LNCaP clone FGC (cell line): ENCODE measurements around the gene SEC14L6.
"Not testable (repeated sequence)": the region's sequence is repeated elsewhere in the genome, so short reads cannot be mapped to it uniquely, and the experiment has no call there.

ENCODE experiments used
- DNase-seq: peaks from one replicate; pipeline ENCODE4 v3.0.0-alpha.2; 2011; ENCODE audit warnings: low read depth
- H3K4me3 ChIP-seq: 2 replicates; pipeline ENCODE4 v1.5.1; 2011; ENCODE audit warnings: mild to moderate bottlenecking, low read depth, low read length, control low read depth
- CTCF ChIP-seq: IDR thresholded peaks from 2 replicates; pipeline ENCODE4 v1.5.1; 2012; ENCODE audit warnings: mild to moderate bottlenecking; ENCODE audit not compliant: control insufficient read depth, insufficient read depth; ENCODE audit errors: extremely low read depth

SEC14L6 gene

DNA sequence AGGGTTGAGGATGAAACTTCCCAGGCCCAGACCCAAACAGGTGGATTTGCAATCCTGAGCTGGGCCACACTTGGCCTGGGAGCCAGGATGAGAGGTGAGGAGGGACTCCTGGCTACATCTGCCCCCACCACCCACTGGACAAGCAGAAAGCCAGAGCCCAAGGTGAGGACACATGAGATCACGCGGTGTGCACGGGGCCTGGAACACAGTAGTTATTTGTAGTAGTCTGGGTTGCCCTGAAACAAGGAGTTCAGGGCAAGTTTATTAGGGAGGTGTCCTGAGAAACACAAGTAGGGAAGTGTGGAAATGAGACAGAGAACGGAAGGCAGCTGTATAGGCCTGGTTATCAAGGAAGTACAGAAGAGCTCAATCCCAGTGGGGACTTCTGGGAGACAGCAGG is 647 bp upstream of the SEC14L6 start:
- TF ChIP-seq CTCF = no peak
- DNase-seq = no peak
- no peak overlapping the region for H3K4me3 ChIP-seq

- TF ChIP-seq CTCF = no peak
- H3K4me3 ChIP-seq = no peak overlapping the region
- DNase-seq = no peak
Observed at GRCh38 chr22:30542811-30543188, 3.7 kb downstream of the SEC14L6 start.

DNA sequence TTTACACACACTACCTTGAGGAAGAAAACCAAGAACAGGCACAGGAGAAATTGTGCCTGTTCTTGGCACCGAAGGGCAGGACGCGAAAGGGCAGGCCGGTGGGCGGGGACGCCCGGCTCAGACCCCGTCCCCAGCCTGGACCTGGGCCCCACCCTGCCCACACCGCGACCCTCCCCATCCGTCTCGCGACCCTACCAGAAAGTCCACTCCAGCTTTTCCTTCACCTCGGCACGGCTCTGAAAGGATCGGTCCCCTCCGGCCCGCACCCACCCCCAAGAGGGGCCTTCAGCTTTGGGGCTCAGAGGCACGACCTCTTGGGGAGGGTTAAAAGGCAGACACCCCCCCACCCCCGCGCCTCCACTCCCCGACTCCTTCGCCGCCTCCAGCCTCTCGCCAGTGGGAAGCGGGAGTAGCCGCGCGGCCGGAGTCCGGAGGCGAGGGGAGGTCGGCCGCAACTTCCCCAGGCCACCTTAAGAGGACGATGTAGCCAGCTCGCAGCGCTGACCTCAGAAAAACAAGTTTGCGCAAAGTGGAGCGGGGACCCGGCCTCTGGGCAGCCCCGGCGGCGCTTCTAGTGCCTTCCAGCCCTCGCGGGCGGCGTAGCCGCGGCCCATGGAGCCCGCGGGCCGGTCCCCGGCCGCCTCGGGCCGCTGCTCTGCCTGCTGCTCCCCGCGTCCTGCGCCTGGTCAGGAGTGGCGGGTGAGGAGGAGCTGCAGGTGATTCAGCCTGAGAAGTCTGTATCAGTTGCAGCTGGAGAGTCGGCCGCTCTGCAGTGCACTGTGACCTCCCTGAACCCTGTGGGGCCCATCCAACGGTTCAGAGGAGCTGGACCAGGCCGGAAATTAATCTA is 4.4 kb downstream of the SEC14L6 start:
- H3K4me3 ChIP-seq = no peak overlapping the region
- no peak for DNase-seq
- TF ChIP-seq CTCF = no peak

- DNase-seq, H3K4me3 ChIP-seq: not testable (repeated sequence)
Observed at GRCh38 chr22:30541511-30541910, 5.0 kb downstream of the SEC14L6 start.

- no peak for TF ChIP-seq CTCF
- DNase-seq = no peak
- no peak overlapping the region for H3K4me3 ChIP-seq
Observed at GRCh38 chr22:30539368-30539767, 7.2 kb downstream of the SEC14L6 start.

- no peak overlapping the region for H3K4me3 ChIP-seq
- no peak for DNase-seq
- TF ChIP-seq CTCF = no peak
Observed at GRCh38 chr22:30538280-30538679, 8.3 kb downstream of the SEC14L6 start.

DNA sequence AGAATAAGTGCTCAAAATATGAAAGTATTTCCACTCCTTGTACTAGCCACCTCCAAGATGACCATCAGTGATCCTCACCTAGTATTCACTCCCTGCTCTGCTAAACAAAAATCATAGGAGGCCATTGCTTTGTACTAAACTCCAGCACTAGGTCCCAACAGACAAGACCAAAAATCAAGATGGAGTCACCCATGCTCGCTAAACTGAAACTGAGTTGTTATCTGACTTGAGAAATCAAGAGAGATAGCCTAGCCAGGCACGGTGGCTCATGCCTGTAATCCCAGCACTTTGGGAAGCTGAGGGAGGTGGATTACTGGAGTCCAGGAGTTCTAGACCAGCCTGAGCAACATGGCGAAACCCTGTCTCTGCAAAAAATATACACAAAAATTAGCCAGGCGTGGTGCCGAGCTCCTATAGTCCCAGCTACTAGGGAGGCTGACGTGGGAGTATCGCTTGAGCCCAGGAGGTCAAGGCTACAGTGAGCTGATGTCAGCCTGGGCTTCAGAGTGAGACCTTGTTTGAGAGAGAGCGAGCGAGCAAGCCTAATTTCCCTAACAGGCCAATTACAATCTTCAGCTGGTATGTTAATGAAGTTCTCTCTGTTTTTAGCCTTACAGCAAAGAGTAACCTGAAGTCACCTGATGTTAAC is 9.3 kb downstream of the SEC14L6 start:
- no peak for TF ChIP-seq CTCF
- no peak overlapping the region for H3K4me3 ChIP-seq
- DNase-seq = no peak
